Kidney tubule cell (primary cell): ENCODE results near the gene DAO.
"Not testable (repeated sequence)": the region's sequence is repeated elsewhere in the genome, so short reads cannot be mapped to it uniquely, and the experiment has no call there.

Experiments
- DNase-seq: peaks from one replicate; pipeline ENCODE4 v3.0.0-alpha.2; 2018; ENCODE audit warnings: low spot score

The DAO gene

DNA sequence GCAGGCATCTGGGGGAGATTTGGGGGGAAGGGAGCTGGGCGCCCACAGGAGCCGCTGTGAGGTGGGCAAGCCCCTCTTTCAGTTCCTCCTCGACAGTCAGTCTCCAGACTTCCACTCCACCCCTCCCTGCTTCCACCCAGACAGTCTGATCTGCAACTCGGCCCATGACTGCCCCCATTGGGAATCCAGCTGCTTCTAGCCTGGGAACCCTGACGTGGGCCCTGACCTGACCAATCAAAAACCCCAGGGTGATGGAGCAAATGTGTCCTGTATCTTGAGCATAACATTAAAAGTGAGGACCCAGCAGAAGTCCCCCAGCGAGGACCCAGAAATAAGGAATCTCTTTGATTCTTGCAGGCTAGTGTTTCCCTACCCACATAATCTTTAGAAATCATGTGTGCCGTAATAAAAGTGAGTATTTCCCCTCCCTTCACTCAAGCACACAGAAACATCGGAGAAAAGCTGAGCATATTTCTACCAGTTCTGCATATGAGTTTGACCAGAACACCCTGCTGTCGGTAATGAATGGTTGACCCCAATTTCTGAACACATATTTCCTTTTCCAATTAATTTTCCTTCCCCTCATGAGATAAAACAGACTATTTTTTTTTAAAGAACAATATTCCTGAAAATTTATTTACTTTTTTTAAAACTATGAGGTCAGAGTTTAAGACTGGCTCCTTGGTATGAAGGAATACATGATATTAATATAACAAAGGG lies 28.9 kb upstream of the DAO start:
- no peak for DNase-seq

DNA sequence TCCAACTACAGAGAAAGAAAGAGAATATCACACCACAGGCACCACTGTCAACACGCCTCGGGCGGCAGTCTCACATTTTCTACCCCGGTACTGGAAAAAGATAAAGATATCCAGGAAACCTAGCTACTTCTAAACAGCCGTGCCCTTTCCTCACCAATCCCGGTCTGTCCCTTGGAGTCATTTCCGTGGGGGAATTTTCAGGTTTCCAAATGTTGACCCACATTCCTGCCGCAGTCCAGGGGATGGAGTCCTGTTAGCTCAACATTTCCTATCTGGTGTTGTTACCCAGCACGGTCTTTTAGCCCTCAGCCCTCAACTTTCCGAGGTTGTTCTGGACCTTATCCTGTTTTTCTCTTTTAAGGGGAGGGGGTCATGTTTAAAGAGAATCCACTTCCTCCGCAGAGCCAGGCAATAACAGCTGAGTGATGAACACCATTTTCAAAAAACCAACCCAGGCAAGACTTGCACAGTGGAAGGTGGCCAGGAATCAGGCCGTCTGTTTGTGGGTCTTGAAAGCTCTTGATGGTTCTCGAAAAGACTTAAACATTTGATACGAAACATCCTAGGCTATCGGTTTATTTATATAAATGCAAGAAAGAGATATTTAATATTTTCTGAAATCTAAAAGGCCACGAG lies 27.1 kb upstream of the DAO start:
- no peak for DNase-seq

DNA sequence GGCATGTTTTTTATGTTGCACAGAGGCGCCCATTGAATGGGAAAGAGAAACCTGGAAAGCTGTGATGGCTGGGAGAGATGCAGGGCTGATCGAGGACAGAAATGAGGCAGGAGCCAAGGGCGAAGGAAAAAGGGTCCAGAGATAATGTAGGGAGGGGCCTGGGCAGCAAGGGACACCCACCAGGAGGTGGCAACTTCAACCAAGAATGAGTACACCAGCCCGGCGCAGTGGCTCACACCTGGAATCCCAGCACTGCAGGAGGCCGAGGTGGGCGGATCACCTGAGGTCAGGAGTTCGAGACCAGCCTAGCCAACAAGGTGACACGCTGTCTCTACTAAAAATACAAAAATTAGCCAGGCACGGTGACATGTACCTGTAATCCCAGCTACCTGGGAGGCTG lies 26.5 kb upstream of the DAO start:
- DNase-seq: no peak

DNA sequence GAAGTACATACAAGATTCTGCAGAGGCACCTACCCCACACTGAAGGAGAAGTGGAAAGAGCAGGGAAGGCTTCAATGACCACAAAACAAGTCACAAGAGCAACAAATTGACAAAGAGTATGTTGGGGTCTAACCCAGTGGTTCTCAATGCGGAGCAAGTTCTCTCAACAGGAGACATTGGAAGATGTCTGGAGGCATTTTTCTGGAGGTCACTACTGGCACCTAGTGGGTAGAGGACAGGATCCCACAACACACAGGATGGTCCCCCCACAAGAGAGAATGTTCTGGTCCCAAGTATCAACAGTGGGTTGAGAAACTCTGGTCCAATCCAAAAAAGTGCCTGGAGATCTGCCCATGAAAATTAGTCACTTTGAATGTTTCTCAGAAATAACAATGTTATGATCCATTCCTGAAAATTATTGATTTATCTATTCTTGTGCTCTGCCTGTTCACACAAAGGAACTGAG lies 25.9 kb upstream of the DAO start:
- DNase-seq: peak; percentile 56

GRCh38 chr12:108854451-108855283 lies 25.2 kb upstream of the DAO start:
- peak; percentile 92 for DNase-seq

DNA sequence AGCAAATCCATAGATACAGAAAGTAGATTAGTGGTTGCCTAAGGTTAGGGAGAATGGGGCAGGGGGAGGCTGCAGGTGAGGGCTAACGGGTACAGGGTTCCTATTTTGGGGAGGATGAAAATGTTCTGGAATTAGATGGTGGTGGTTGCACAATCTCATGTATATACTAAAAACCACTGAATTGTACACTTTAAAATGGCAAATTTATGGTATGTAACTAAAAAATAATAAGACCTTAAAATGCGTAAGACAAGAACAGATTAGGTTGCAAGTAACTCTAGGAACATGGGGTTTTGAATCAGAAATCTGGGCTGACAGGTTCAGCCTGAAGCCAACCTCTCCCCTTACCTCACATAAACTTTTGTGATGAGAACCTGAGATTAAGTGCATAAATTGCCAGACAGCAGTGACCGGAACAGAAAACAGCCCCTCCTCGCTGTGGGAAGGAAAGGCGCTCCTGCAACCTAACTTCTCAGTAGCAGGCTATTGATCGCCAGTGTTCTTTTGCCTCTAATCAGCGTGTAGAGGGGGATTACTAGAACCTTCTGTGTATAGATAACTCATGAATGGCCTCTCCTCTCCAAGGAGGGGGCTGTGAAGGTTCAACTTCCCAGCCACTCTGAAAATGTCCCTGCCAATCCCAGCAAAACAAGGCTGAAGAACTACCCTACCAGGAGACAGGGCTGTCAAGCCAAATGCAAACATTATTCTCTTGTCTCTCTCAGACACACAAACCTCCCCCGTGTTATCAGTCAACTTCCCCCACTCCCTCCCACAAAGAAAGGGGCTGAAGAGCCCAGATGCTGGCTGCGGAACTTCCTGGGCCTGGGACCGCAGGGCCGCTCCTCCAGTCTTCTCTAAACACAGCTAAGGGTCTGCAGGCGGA lies 24.4 kb upstream of the DAO start:
- no peak for DNase-seq

GRCh38 chr12:108856170-108856427 lies 23.8 kb upstream of the DAO start:
- no peak for DNase-seq

DNA sequence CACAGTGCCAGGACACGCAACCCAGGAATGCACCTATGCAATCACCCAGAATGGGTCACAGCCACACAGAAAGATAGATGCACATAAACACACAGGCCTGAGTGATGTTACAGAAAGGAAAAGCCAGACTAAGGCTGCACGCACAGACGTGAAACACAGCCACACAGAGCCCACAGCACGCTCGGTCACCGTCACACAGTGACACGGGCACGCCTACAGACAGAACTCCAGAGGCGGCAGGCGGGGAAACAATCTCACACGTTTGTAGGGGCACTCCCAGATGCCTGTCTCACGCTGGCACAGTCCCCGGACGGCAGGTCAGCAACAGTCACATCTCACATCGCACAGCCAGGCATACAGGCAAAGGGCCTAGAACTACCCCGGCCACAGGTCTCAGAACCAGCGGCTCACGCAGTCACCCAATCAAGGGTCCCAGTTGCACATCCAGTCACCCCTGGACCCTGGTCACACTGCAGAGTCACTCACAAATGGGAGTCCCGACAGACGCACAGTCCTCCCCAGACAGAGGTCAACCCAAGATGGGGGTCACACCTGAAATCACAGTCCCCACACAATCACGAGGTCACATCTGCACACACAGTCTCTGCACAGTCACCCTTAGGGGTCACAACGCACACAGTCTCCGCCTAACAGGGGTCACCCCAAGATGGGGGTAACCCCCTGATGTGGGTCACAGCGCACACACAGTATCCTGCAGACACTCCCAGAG lies 23.3 kb upstream of the DAO start:
- peak; percentile 69 for DNase-seq

DNA sequence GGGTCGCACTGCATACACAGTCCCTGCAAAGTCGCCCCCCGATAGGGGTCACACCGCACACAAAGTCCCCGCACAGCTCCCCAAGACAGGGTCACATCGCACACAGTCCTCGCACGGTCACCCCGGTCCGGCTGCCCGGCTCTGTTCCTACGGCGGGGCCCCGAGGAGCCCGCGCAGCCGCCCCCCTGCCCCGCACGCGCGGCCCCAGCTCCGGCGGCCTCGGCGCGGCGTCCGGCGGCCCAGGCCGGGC lies 22.8 kb upstream of the DAO start:
- DNase-seq: no peak

GRCh38 chr12:108858311-108859074 lies 21.4 kb upstream of the DAO start:
- DNase-seq: no peak

DNA sequence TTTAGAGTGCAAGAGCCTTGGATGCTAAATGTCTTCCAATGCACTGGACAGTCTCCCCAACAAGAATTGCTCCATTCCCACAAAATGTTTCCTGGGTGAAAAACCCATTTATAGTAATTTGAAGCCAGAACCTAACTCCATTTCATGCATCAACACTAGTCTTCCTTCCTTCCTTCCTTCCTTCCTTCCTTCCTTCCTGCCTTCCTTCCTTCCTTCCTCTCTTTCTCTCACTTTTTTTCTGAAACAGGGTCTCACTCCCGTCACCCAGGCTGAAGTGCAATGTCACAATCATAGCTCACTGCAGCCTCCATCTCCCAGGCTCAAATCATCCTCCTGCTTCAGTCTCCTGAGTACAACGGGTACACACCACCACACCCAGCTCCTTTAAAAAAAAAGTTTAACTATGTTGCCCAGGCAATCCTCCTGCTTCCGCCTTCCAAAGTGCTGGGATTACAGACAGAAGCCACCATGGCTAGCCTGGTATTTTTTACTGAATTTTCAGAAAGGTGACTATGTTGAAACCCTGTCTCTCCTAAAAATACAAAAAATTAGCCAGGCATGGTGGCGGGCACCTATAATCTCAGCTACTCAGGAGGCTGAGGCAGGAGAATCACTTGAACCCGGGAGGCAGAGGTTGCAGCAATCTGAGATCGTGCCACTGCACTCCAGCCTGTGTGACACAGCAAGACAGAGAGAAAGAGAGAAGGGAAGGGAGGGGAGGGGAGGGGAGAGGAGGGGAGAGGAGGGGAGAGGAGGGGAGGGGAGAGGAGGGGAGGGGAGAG lies 20.6 kb upstream of the DAO start:
- not testable (repeated sequence) for DNase-seq

DNA sequence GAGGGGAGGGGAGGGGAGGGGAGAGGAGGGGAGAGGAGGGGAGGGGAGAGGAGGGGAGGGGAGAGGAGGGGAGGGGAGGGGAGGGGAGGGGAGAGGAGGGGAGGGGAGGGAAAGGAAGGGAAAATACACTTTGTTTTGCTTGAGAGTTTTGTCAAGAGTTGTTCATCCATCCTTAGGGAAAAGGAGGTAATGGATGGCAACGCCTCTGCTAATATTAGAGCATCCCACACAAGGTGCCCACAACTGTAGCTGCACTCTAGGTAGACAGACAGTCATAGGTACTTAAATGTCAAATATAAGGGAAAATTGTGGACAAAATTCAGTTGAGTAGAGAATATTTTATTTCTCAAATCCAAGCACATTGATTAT lies 20.0 kb upstream of the DAO start:
- no peak for DNase-seq

DNA sequence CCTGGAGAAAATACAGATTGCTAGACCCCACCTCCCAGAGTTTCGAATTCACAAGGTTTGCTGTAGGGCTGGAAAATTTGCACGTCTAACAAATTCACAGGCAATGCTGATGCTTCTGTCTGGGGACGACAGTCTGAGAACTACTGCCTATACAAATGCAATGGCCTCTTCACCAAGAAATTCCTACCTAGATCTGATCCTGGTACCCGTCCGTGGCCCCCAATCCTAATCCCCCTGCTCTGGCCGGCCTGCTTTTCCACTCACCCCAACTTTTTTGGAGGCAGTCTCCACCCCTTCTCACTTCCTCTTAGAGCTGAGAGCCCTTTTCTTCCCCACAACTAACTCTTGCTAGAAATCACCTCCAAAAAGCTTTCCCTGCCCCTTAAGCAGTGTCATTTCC lies 19.4 kb upstream of the DAO start:
- no peak for DNase-seq

DNA sequence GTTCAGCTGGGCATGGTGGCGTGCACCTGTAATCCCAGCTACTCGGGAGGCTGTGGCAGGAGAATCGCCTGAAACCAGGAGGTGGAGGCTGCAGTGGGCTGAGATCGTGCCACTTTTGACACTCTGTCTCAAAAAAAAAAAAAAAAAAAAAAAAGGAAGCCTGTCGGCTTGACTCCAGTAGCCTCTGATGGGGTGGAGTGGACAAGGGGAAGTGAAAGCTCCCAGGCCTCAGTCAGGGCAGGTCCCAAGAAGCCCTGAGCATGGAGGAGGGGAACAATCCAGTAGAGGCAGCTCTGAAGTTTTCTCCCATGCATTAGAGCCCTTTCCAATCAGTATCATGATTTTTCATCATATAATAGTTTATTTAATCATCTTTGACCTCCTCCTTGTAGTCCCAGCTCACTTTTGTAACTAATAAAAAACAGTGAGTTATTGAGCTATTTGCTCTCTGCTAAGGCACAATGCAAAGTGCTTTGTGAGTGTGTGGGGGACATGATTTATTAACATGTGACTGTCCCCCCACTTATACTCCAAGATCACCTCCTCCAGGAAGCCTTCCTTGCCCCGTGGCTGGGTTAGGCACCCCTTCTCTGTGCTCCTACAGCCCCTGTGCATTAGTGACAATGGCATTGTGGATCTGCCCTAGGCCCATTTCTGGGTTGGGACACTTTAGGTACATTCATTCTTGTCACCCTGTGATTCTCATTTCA lies 17.9 kb upstream of the DAO start:
- DNase-seq: no peak

DNA sequence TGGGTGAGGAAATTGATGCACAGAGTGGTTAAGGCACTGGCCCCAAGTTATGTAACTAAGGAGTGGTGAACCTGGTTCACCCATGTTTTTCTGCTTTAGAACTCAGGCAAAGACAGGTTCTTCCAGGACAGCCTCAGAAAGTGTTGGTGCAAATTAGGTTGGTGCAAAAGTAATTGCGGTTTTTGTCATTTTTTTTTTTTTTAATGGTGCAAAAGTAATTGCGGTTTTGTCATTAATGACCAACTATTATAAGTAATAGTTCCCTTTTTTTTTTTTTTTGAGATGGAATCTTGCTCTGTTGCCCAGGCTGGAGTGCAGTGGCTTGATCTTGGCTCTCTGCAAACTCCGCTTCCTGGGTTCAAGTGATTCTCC lies 17.3 kb upstream of the DAO start:
- no peak for DNase-seq

- no peak for DNase-seq
Observed at GRCh38 chr12:108865169-108865568, 14.7 kb upstream of the DAO start.

DNA sequence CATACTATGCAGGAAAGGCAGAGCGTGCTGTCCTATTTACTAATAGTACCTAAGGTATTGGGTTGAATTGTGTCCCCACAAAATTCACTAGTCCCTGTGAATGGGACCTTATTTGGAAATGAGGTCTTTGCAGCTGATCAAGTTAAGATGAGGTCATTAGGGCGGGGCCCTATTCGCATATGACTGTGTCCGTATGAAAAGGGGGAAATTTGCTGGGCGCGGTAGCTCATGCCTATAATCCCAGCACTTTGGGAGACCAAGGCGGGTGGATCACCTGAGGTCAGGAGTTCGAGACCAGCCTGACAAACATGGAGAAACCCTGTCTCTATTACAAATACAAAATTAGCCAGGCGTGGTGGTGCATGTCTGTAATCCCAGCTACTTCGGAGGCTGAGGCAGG lies 13.8 kb upstream of the DAO start:
- not testable (repeated sequence) for DNase-seq

GRCh38 chr12:108868781-108869180 lies 11.1 kb upstream of the DAO start:
- no peak for DNase-seq

GRCh38 chr12:108875280-108875679 lies 4.6 kb upstream of the DAO start:
- DNase-seq: no peak
